ENCODE results near the gene CTSE. TPM values are rescaled to one million over a fixed set of nuclear protein-coding genes. Genes with fewer than 3 reads are reported as not detected.

CTSE gene
- total and polyA plus RNA-seq, 9 of the 15 experiments (the other 6 are each of a cell fraction or from before 2014, with no cell fraction given), result 0.04 to 0.18 (median 0.09) TPM; not detected in 4

DNA sequence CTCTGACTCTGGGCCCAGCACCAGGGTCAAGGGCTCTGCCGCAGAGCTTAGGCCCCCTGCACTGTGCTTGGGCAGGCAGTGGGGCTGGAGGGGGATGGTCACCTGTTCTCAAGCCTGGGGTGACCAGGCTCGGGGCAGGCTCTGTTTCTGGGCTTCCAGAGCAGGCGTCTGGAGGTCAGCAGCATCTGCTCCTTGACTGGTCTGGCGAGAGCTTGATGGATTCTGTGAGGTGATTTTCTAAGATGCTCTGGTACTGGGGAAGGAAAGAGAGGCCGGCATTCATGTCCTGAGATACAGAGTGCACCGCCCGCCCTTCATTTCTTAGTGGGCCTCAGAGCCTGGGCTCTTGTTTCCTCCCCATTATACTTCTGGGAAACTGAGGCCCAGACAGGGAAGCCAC is 45.0 kb downstream of the CTSE start:
- H3K36me3 ChIP-seq (ENCODE audit: control insufficient read depth, insufficient read depth, low read length), result no peaks in the 10 kb centered on the region
- H3K27me3 ChIP-seq (ENCODE audit: control insufficient read depth in 2 of 2, insufficient read depth in 2 of 2, low read length in 2 of 2), result peaks cover 22 to 39% of the 10 kb centered on the region in 2 experiments
- H3K4me3 ChIP-seq, result no peak overlapping the region
- H2AFZ ChIP-seq (ENCODE audit: low read depth, low read length), result no peak overlapping the region
- in situ Hi-C loops (cut with MboI), result no loop called here
- no peaks in the 10 kb centered on the region for H3K9me1 ChIP-seq (ENCODE audit: control insufficient read depth, insufficient read depth, low read length)
- no peak overlapping the region for H3K4me2 ChIP-seq (ENCODE audit: insufficient read depth, low read length)
- intact Hi-C loops (cut with micrococcal nuclease), result loop anchor here (5.0 kb wide), 1 partner anchor 386 kb away; no protein-coding TSS in a partner anchor
- ATAC-seq, result no peak; the same call in 2 of the 3 replicates
- H3K27ac ChIP-seq (ENCODE audit: extremely low read depth, low read depth, low read length), result no peak overlapping the region
- FAIRE-seq, result no peak
- DNase-seq (ENCODE audit: extremely low read depth in 1 of 4, low spot score in 3 of 4), result no peak
- 0% methylated on average over 7 of the region's 7 CpGs for WGBS (ENCODE audit: insufficient coverage, low coverage, missing lambda C conversion rate)
- no peaks in the 10 kb centered on the region; the same call in 1 of the 2 replicates for H3K9me3 ChIP-seq (replicated peaks; ENCODE audit: control insufficient read depth, insufficient read depth, low read depth, low read length)
- ChIA-PET POLR2A (interaction anchor here (0.6 to 2.2 kb wide), 2 partner anchors 60 to 375 kb away, joined by 3 to 6 read pairs; no protein-coding TSS in a partner anchor), CTCF (ENCODE audit: low intra/inter-chr PET ratio) (interaction anchor here (0.6 to 5.9 kb wide), 3 partner anchors 59 to 239 kb away, joined by 3 to 114 read pairs (median 33); no protein-coding TSS in a partner anchor)
- peaks cover 0 to 4% of the 10 kb centered on the region in 2 experiments; a peak in 2 of 5 replicates for H3K4me1 ChIP-seq (replicated peaks in 1 of 2; ENCODE audit: control insufficient read depth in 2 of 2, insufficient read depth in 2 of 2, low read length in 2 of 2)
- no peak overlapping the region for H3K9ac ChIP-seq (ENCODE audit: insufficient read depth in 1 of 2, low read depth in 2 of 2, low read length in 2 of 2)
- BruUV-seq (replicated peaks), result no TSS peak
- H3K79me2 ChIP-seq (ENCODE audit: control insufficient read depth, insufficient read depth, low read length), result no peaks in the 10 kb centered on the region
- peaks cover 18% of the 10 kb centered on the region; the same call in 1 of the 2 replicates for H4K20me1 ChIP-seq (replicated peaks; ENCODE audit: control insufficient read depth, insufficient read depth, low read length)
- no peak for TF ChIP-seq ARID4B (CRISPR knock-in tag; IDR thresholded peaks at IDR 0.05)
- TF ChIP-seq KLF6 (CRISPR knock-in tag; IDR thresholded peaks at IDR 0.05; ENCODE audit: borderline replicate concordance), result no peak
- no peak for TF ChIP-seq ERF (CRISPR knock-in tag; IDR thresholded peaks at IDR 0.05)
- no peak for TF ChIP-seq SNRNP70 (optimal IDR thresholded peaks at IDR 0.05; ENCODE audit: low read depth, low read length)
- TF ChIP-seq ETV5 (CRISPR knock-in tag; IDR thresholded peaks at IDR 0.05; ENCODE audit: low read depth), result no peak
- no peak for TF ChIP-seq DMBX1 (CRISPR knock-in tag; IDR thresholded peaks at IDR 0.05; ENCODE audit: borderline replicate concordance)
- no peak for TF ChIP-seq CREBBP (IDR thresholded peaks at IDR 0.05; ENCODE audit: low read depth, low read length)
- TF ChIP-seq SMARCA5 (IDR thresholded peaks at IDR 0.05), result no peak
- TF ChIP-seq ZC3H11A (IDR thresholded peaks at IDR 0.05; ENCODE audit: low read depth, low read length), result no peak
- no peak for TF ChIP-seq RBM25 (IDR thresholded peaks at IDR 0.05; ENCODE audit: low read depth, low read length, severe bottlenecking)
- TF ChIP-seq ZNF507 (tag; conservative IDR thresholded peaks at IDR 0.05), result no peak
- no peak for TF ChIP-seq CBX8 (IDR thresholded peaks at IDR 0.05; ENCODE audit: borderline replicate concordance, extremely low read depth, low read depth, low read length, poor library complexity, severe bottlenecking)
- no peak for TF ChIP-seq ZC3H4 (CRISPR knock-in tag; IDR thresholded peaks at IDR 0.05; ENCODE audit: borderline replicate concordance)
- no peak for TF ChIP-seq SAP30 (IDR thresholded peaks at IDR 0.05; ENCODE audit: borderline replicate concordance, insufficient read depth, low read depth, low read length, poor library complexity, severe bottlenecking)
- TF ChIP-seq, protein P1, sequence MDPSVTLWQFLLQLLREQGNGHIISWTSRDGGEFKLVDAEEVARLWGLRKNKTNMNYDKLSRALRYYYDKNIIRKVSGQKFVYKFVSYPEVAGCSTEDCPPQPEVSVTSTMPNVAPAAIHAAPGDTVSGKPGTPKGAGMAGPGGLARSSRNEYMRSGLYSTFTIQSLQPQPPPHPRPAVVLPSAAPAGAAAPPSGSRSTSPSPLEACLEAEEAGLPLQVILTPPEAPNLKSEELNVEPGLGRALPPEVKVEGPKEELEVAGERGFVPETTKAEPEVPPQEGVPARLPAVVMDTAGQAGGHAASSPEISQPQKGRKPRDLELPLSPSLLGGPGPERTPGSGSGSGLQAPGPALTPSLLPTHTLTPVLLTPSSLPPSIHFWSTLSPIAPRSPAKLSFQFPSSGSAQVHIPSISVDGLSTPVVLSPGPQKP (CRISPR knock-in tag; IDR thresholded peaks at IDR 0.05), result no peak
- TF ChIP-seq ZNF586 (CRISPR knock-in tag; conservative IDR thresholded peaks at IDR 0.05), result no peak
- TF ChIP-seq NR3C1 (CRISPR knock-in tag; IDR thresholded peaks at IDR 0.05), result no peak
- TF ChIP-seq NCOA4 (IDR thresholded peaks at IDR 0.05; ENCODE audit: partially characterized antibody), result no peak
